GM13977 (cell line): ENCODE measurements around the gene RBM27.

Experiments
- DNase-seq: peaks from one replicate; pipeline ENCODE4 v3.0.0; 2012; ENCODE audit warnings: low spot score
- in situ Hi-C: fragments of 300-500 bp; cut with MboI; formaldehyde crosslinking; loops from one replicate; pipeline ENCODE4 v1.12.0; 2022; ENCODE audit warnings: low sequenced_read_pairs, low pct_unique_long_range_greater_than_20kb, mixed read lengths, inconsistent platforms; ENCODE audit not compliant: unreplicated experiment
- TF ChIP-seq, protein P1 (sequence below): IDR thresholded peaks from 2 replicates; pipeline ENCODE4 v1.5.1; 2012; ENCODE audit warnings: mild to moderate bottlenecking, control low read depth; ENCODE audit not compliant: insufficient read depth; ENCODE audit errors: extremely low read depth, missing control alignments

RBM27 gene, protein sequence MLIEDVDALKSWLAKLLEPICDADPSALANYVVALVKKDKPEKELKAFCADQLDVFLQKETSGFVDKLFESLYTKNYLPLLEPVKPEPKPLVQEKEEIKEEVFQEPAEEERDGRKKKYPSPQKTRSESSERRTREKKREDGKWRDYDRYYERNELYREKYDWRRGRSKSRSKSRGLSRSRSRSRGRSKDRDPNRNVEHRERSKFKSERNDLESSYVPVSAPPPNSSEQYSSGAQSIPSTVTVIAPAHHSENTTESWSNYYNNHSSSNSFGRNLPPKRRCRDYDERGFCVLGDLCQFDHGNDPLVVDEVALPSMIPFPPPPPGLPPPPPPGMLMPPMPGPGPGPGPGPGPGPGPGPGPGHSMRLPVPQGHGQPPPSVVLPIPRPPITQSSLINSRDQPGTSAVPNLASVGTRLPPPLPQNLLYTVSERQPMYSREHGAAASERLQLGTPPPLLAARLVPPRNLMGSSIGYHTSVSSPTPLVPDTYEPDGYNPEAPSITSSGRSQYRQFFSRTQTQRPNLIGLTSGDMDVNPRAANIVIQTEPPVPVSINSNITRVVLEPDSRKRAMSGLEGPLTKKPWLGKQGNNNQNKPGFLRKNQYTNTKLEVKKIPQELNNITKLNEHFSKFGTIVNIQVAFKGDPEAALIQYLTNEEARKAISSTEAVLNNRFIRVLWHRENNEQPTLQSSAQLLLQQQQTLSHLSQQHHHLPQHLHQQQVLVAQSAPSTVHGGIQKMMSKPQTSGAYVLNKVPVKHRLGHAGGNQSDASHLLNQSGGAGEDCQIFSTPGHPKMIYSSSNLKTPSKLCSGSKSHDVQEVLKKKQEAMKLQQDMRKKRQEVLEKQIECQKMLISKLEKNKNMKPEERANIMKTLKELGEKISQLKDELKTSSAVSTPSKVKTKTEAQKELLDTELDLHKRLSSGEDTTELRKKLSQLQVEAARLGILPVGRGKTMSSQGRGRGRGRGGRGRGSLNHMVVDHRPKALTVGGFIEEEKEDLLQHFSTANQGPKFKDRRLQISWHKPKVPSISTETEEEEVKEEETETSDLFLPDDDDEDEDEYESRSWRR

GRCh38 chr5:146203011-146203871, at the start of gene RBM27:
RBM27 (plus strand) TSS chr5:146203605; CDS start chr5:146203766, 161 bp downstream.
- DNase-seq: peak; percentile 99
- in situ Hi-C loops: no loop called here
- TF ChIP-seq, protein P1, sequence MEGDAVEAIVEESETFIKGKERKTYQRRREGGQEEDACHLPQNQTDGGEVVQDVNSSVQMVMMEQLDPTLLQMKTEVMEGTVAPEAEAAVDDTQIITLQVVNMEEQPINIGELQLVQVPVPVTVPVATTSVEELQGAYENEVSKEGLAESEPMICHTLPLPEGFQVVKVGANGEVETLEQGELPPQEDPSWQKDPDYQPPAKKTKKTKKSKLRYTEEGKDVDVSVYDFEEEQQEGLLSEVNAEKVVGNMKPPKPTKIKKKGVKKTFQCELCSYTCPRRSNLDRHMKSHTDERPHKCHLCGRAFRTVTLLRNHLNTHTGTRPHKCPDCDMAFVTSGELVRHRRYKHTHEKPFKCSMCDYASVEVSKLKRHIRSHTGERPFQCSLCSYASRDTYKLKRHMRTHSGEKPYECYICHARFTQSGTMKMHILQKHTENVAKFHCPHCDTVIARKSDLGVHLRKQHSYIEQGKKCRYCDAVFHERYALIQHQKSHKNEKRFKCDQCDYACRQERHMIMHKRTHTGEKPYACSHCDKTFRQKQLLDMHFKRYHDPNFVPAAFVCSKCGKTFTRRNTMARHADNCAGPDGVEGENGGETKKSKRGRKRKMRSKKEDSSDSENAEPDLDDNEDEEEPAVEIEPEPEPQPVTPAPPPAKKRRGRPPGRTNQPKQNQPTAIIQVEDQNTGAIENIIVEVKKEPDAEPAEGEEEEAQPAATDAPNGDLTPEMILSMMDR: no peak

- DNase-seq: no peak
- in situ Hi-C loops: no loop called here
- TF ChIP-seq, protein P1: no peak
These were observed 45.1 kb upstream of the RBM27 start for GRCh38 chr5:146158255-146158654.

- in situ Hi-C loops: no loop called here
- TF ChIP-seq, protein P1: no peak
- DNase-seq: no peak
These were observed 39.0 kb upstream of the RBM27 start for GRCh38 chr5:146164382-146164781.

DNA sequence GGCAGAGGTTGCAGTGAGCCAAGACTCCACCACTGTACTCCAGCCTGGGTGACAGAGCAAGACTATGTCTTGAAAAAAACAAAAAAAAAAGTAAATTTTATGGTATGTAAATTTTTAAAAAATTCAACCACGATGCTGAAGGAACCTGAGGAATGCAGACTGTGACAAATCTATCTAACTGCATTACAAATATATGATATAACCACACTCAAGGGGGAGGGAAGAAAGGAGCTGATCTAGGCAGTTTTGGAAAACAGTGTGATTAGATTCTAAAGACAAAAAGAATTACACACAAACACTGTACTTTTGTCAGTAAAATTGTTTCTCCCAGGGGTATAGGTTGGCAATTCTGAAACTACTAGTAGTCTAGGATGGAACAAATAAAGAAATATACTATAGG, 37.9 kb upstream of the RBM27 start:
- TF ChIP-seq, protein P1: no peak
- DNase-seq: no peak
- in situ Hi-C loops: no loop called here

DNA sequence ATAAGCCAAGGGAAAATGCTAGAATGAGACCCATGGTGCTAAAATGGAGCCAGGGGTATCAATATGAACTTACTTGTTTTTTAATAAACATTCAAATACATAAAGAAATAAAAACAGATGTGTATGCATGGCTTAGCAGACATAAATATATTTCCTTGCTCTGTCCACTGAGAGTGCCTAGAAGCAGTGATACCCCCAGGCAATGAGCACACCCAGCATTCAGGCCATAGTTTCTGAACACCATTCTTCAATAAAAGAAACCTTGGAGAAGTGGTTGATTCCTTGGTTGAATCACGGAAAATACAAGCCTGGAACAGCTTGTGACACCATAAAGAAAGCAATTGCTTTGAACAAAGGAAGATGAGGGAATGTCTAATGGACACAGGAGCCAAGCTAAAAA, 37.5 kb upstream of the RBM27 start:
- in situ Hi-C loops: no loop called here
- TF ChIP-seq, protein P1: no peak
- DNase-seq: no peak
